Measurements from ENCODE around the gene SEMA3G. TPM values are rescaled to one million over a fixed set of nuclear protein-coding genes. Genes with fewer than 3 reads are reported as not detected.

SEMA3G gene
- total and polyA plus RNA-seq, 11 donors = 11.4 to 29.0 (median 14.4) TPM

DNA sequence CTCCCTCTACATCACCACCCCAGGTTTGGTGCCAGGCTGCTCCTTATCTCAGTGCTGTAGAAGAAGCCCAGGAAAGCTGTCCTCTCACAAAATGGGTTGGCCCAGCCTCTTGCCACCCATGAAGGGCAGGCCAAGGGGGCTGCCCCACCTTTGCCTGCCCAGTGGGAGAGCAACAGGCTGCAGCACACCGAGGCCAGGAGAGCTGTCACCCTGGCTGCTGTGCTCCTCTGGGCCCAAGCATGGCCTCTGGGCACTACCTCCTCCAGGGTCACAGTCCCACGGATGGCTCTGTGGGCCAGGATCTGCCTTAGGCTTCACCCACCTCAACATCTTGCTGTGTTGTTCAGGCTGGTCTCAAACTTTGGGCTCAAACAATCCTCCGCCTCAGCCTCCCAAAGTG is 43.8 kb upstream of the SEMA3G start:
- Histone ChIP-seq H3K27ac (peak overlapping the region in 1 of 12 donors; percentile 25), H3K36me3 (peaks cover 0 to 90% (median 76%) of the 10 kb centered on the region in 9 donors), H3K27me3 (no peaks in the 10 kb centered on the region), H3K9me3 (no peaks in the 10 kb centered on the region), H3K4me3 (no peak overlapping the region), H3K4me1 (peaks cover 8 to 67% (median 39%) of the 10 kb centered on the region in 12 donors)
- ATAC-seq = no peak
- DNase-seq = no peak
- intact Hi-C loops (cut with DNase I) = loop anchor here in 1 of 10 donors (5.0 kb wide), 1 partner anchor 39 kb away; no protein-coding TSS in a partner anchor
- 63 to 85% (median 74%) methylated on average over 2 to 3 of the region's 3 CpGs for WGBS, 4 donors
- TF ChIP-seq, protein P1, sequence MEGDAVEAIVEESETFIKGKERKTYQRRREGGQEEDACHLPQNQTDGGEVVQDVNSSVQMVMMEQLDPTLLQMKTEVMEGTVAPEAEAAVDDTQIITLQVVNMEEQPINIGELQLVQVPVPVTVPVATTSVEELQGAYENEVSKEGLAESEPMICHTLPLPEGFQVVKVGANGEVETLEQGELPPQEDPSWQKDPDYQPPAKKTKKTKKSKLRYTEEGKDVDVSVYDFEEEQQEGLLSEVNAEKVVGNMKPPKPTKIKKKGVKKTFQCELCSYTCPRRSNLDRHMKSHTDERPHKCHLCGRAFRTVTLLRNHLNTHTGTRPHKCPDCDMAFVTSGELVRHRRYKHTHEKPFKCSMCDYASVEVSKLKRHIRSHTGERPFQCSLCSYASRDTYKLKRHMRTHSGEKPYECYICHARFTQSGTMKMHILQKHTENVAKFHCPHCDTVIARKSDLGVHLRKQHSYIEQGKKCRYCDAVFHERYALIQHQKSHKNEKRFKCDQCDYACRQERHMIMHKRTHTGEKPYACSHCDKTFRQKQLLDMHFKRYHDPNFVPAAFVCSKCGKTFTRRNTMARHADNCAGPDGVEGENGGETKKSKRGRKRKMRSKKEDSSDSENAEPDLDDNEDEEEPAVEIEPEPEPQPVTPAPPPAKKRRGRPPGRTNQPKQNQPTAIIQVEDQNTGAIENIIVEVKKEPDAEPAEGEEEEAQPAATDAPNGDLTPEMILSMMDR (IDR thresholded peaks at IDR 0.05) = no peak
- no peak for TF ChIP-seq POLR2A (IDR thresholded peaks at IDR 0.05)

DNA sequence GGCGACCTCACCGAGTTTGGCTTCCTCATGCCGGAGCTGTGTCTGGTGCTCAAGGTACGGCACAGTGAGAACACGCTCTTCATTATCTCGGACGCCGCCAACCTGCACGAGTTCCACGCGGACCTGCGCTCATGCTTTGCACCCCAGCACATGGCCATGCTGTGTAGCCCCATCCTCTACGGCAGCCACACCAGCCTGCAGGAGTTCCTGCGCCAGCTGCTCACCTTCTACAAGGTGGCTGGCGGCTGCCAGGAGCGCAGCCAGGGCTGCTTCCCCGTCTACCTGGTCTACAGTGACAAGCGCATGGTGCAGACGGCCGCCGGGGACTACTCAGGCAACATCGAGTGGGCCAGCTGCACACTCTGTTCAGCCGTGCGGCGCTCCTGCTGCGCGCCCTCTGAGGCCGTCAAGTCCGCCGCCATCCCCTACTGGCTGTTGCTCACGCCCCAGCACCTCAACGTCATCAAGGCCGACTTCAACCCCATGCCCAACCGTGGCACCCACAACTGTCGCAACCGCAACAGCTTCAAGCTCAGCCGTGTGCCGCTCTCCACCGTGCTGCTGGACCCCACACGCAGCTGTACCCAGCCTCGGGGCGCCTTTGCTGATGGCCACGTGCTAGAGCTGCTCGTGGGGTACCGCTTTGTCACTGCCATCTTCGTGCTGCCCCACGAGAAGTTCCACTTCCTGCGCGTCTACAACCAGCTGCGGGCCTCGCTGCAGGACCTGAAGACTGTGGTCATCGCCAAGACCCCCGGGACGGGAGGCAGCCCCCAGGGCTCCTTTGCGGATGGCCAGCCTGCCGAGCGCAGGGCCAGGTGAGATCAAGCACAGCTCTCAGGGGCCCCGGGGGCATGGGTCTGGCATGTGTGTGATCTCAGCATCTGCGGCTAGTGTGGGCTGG is 43.1 kb upstream of the SEMA3G start:
- H3K4me3 ChIP-seq = no peak overlapping the region
- DNase-seq = no peak
- TF ChIP-seq, protein P1 (IDR thresholded peaks at IDR 0.05) = no peak
- TF ChIP-seq POLR2A (IDR thresholded peaks at IDR 0.05) = no peak
- WGBS, 4 donors = 94 to 96% (median 96%) methylated on average over 53 to 59 of the region's 59 CpGs
- H3K4me1 ChIP-seq = peaks cover 8 to 67% (median 43%) of the 10 kb centered on the region in 12 donors
- ATAC-seq = no peak
- intact Hi-C loops (cut with DNase I) = loop anchor here in 1 of 10 donors (5.0 kb wide), 1 partner anchor 39 kb away; no protein-coding TSS in a partner anchor
- H3K27ac ChIP-seq = peak overlapping the region in 1 of 12 donors; percentile 25
- no peaks in the 10 kb centered on the region for H3K27me3 ChIP-seq
- H3K36me3 ChIP-seq = peaks cover 0 to 91% (median 77%) of the 10 kb centered on the region in 9 donors
- H3K9me3 ChIP-seq = no peaks in the 10 kb centered on the region

DNA sequence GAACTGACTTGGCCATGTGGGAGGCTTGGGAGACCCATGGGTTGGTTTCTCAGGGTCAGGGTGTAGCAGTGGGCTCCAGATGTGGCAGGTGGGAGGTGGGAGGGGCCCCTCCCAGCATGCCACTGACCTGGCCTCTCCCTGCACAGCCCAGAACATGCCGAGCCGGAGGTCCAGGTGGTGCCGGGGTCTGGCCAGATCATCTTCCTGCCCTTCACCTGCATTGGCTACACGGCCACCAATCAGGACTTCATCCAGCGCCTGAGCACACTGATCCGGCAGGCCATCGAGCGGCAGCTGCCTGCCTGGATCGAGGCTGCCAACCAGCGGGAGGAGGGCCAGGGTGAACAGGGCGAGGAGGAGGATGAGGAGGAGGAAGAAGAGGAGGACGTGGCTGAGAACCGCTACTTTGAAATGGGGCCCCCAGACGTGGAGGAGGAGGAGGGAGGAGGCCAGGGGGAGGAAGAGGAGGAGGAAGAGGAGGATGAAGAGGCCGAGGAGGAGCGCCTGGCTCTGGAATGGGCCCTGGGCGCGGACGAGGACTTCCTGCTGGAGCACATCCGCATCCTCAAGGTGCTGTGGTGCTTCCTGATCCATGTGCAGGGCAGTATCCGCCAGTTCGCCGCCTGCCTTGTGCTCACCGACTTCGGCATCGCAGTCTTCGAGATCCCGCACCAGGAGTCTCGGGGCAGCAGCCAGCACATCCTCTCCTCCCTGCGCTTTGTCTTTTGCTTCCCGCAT is 42.3 kb upstream of the SEMA3G start:
- Histone ChIP-seq H3K4me3 (no peak overlapping the region), H3K36me3 (peaks cover 0 to 91% (median 76%) of the 10 kb centered on the region in 9 donors), H3K27ac (no peak overlapping the region), H3K4me1 (peaks cover 8 to 66% (median 43%) of the 10 kb centered on the region in 12 donors), H3K9me3 (no peaks in the 10 kb centered on the region), H3K27me3 (no peaks in the 10 kb centered on the region)
- 88 to 90% (median 88%) methylated on average over 29 to 31 of the region's 31 CpGs for WGBS, 4 donors
- ATAC-seq (no peak), DNase-seq (no peak)
- TF ChIP-seq POLR2A (IDR thresholded peaks at IDR 0.05) = no peak
- TF ChIP-seq, protein P1 (IDR thresholded peaks at IDR 0.05) = no peak
- intact Hi-C loops (cut with DNase I) = loop anchor here in 1 of 10 donors (5.0 kb wide), 1 partner anchor 40 kb away; no protein-coding TSS in a partner anchor

All from heart left ventricle (tissue), 16 donors.